Sigmoid colon (tissue), 7 donors: Measurements from ENCODE around the gene NBAS. TPM values are rescaled to one million over a fixed set of nuclear protein-coding genes. Genes with fewer than 3 reads are reported as not detected.

Source experiments
- DNase-seq: peaks from one replicate; pipeline ENCODE4 v3.0.0-alpha.2; 2019
- H3K27ac ChIP-seq, 4 donors: fragments of 200-600 bp; sonication (generic); one replicate each; pipeline ENCODE4 v1.5.1; 2016 to 2019; ENCODE audit warnings: mild to moderate bottlenecking in 1 of 4
- H3K27me3 ChIP-seq, 3 donors: fragments of 200-600 bp; sonication (generic); one replicate each; pipeline ENCODE4 v1.5.1; 2019; ENCODE audit warnings: mild to moderate bottlenecking in 1 of 3
- H3K36me3 ChIP-seq, 4 donors: fragments of 200-600 bp; sonication (generic); one replicate each; pipeline ENCODE4 v1.5.1; 2016 to 2019
- H3K4me1 ChIP-seq, 4 donors: fragments of 200-600 bp; sonication (generic); one replicate each; pipeline ENCODE4 v1.5.1; 2017 to 2019
- H3K4me3 ChIP-seq, 4 donors: fragments of 200-600 bp; sonication (generic); one replicate each; pipeline ENCODE4 v1.5.1; 2017 to 2019; ENCODE audit warnings: mild to moderate bottlenecking in 2 of 4, moderate library complexity in 1 of 4
- H3K9me3 ChIP-seq, 4 donors: fragments of 200-600 bp in 3 of 4; sonication (generic) in 3 of 4; one replicate each; pipeline versions ENCODE4 v1.5.1 to v1.6.1; 2013 to 2019
- EP300 ChIP-seq, 4 donors: sonication (generic); formaldehyde crosslinking; IDR thresholded peaks; one replicate each; pipeline ENCODE4 v1.6.1; 2017; ENCODE audit warnings: antibody characterized with exemption in 4 of 4
- POLR2A ChIP-seq, 2 donors: fragments of 450-650 bp; IDR thresholded peaks; one replicate each; pipeline ENCODE4 v1.6.1; 2016; ENCODE audit warnings: antibody characterized with exemption in 2 of 2, mild to moderate bottlenecking in 2 of 2, moderate library complexity in 2 of 2
- POLR2AphosphoS5 ChIP-seq, 4 donors: sonication (generic); formaldehyde crosslinking; IDR thresholded peaks; one replicate each; pipeline ENCODE4 v1.6.1; 2017; ENCODE audit warnings: antibody characterized with exemption in 4 of 4
- WGBS, 2 donors: extraction: QIAGEN DNeasy Blood & Tissue Kit; methylation state at CpG; one replicate each; pipeline ENCODE4 v1.1.7; 2013; 5-methylcytosine and 5-hydroxymethylcytosine counted together
- intact Hi-C: fragments of 100-400 bp; cut with DNase I; formaldehyde crosslinking; loops from one replicate; pipeline ENCODE4 v1.15.1; 2023
- polyA plus RNA-seq, 3 donors: library from polyadenylated mRNA; stranded (reverse); fragments of 200-250 nt; gene quantifications; one replicate each; pipeline ENCODE4 v1.2.3, GENCODE V29; 2013
- total RNA-seq, 4 donors: library from RNA; depleted of rRNA; stranded (reverse); fragments of >200 nt; gene quantifications; one replicate each; pipeline ENCODE4 v1.1.0, GENCODE V29; 2016
- TF ChIP-seq, protein P1 (sequence below), 4 experiments: fragments of 450-650 bp in 3 of 4; fragments of 200-600 bp in 1 of 4; IDR thresholded peaks; one replicate each; pipeline ENCODE4 v1.5.1; 2016 to 2019; ENCODE audit warnings: antibody characterized with exemption in 4 of 4, mild to moderate bottlenecking in 3 of 4, moderate library complexity in 2 of 4
- donor health status: healthy with polysubstance abuse.
- donor health status: Bipolar disorder and iron deficiency.
- donor health status: healthy.

Gene NBAS
- total and polyA plus RNA-seq, 7 donors: 3.9 to 53.2 (median 41.9) TPM

DNA sequence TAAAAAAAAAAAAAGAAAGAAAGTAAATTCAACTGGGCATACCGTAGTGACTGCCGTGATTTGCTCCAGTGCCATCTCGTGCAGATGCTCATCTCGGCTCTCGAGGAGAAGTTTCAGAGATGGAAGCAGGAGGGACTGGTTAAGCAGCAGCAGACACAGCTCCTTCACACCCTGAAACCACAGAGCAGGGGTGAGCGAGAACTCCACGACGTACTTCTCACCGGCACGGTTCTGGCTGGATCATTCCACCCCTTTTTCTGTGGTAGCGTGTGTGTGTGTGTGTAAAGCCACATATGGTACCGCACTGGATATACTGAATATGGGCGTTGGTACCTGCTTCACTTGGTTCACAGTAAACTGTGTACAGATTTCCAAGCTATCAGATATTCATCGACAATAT, 382.2 kb downstream of the NBAS start:
- WGBS, 2 donors: 94% methylated on average over 14 of the region's 14 CpGs
- Histone ChIP-seq H3K27ac (no peak overlapping the region), H3K27me3 (no peaks in the 10 kb centered on the region), H3K4me1 (peaks cover 0 to 5% (median 0%) of the 10 kb centered on the region in 4 donors), H3K9me3 (no peaks in the 10 kb centered on the region), H3K36me3 (peaks cover 0 to 20% (median 2%) of the 10 kb centered on the region in 4 donors), H3K4me3 (no peak overlapping the region)
- no peak for DNase-seq
- TF ChIP-seq, protein P1, sequence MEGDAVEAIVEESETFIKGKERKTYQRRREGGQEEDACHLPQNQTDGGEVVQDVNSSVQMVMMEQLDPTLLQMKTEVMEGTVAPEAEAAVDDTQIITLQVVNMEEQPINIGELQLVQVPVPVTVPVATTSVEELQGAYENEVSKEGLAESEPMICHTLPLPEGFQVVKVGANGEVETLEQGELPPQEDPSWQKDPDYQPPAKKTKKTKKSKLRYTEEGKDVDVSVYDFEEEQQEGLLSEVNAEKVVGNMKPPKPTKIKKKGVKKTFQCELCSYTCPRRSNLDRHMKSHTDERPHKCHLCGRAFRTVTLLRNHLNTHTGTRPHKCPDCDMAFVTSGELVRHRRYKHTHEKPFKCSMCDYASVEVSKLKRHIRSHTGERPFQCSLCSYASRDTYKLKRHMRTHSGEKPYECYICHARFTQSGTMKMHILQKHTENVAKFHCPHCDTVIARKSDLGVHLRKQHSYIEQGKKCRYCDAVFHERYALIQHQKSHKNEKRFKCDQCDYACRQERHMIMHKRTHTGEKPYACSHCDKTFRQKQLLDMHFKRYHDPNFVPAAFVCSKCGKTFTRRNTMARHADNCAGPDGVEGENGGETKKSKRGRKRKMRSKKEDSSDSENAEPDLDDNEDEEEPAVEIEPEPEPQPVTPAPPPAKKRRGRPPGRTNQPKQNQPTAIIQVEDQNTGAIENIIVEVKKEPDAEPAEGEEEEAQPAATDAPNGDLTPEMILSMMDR (IDR thresholded peaks at IDR 0.05): no peak
- TF ChIP-seq POLR2AphosphoS5 (IDR thresholded peaks at IDR 0.05) (no peak), POLR2A (IDR thresholded peaks at IDR 0.05) (no peak), EP300 (IDR thresholded peaks at IDR 0.05) (no peak)
- intact Hi-C loops: no loop called here

DNA sequence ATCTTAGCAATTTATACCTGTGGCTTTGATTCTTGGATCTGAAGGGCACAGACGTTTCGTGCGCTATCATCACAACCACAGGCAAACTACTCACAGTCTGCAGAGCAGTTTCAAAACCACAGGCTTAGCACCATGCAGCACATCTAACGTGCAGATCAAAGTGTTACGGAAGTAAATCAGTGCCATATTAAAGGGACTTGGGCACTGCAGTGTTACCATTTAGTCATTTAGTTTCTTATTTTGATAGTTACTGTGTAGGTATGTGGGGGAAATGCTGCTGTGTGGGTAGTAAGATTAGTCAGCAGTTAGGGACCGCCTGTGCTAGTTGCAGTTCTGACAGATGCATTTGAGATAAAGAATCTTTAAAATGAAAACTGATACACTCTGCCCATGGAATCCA, 384.0 kb downstream of the NBAS start:
- intact Hi-C loops: no loop called here
- no peaks in the 10 kb centered on the region for H3K27me3 ChIP-seq
- WGBS, 2 donors: 69 to 88% methylated on average over 6 of the region's 6 CpGs

DNA sequence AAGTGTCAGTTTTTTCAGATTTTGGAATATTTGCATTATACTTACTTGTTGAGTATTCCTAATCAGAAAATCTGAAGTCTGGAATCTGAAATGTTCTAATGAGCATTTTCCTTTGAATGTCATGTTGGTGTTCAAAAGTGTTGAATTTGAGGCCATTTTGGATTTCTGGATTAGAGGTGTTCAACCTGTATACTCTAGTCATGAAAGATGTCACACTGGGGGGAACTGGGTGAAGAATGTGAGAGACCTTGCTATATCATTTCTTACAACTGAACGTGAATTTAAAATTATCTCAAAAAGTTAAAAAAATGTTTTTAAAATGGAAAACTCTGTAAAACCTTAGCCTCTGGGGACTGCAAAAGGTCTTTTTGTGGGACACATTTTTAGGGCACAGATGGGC, 384.5 kb downstream of the NBAS start:
- H3K27ac ChIP-seq: no peak overlapping the region
- WGBS, 2 donors: 80 to 92% methylated on average over 1 of the region's 1 CpG
- no peak overlapping the region for H3K4me3 ChIP-seq
- intact Hi-C loops: no loop called here
- H3K4me1 ChIP-seq: peaks cover 0 to 5% (median under 1%) of the 10 kb centered on the region in 4 donors
- no peaks in the 10 kb centered on the region for H3K9me3 ChIP-seq
- peaks cover 0 to 20% (median 2%) of the 10 kb centered on the region in 4 donors for H3K36me3 ChIP-seq
- TF ChIP-seq POLR2A (IDR thresholded peaks at IDR 0.05): no peak
- TF ChIP-seq POLR2AphosphoS5 (IDR thresholded peaks at IDR 0.05): no peak
- TF ChIP-seq, protein P1 (IDR thresholded peaks at IDR 0.05): no peak
- no peak for TF ChIP-seq EP300 (IDR thresholded peaks at IDR 0.05)
- no peaks in the 10 kb centered on the region for H3K27me3 ChIP-seq
- DNase-seq: no peak

More for the DNA sequence above, 384.0 kb downstream of the NBAS start:
- Histone ChIP-seq H3K4me3 (no peak overlapping the region), H3K27ac (no peak overlapping the region), H3K4me1 (peaks cover 0 to 5% (median 2%) of the 10 kb centered on the region in 4 donors), H3K36me3 (peaks cover 0 to 20% (median 2%) of the 10 kb centered on the region in 4 donors), H3K9me3 (no peaks in the 10 kb centered on the region)
- DNase-seq: no peak
- TF ChIP-seq POLR2A (IDR thresholded peaks at IDR 0.05) (no peak), EP300 (IDR thresholded peaks at IDR 0.05) (no peak), POLR2AphosphoS5 (IDR thresholded peaks at IDR 0.05) (no peak)
- TF ChIP-seq, protein P1 (IDR thresholded peaks at IDR 0.05): no peak

DNA sequence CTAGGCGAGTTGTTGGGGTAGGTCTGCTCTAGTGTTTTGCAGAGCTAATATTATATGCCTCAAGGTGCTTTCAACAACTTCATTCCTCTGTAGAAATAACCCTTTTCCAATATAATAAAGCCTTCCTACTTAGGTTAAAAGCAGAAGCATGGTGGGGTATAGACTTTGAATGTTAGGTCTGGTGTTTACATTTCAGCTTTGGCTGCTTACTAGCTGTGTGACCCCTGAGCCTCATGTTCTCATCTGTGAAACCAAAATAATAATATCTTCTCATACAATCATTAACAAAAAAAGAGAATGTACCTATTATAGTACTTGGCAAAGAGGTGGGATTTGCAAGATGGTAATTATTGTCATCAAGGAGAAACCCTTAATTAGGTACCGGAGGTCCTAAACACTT, 386.6 kb downstream of the NBAS start:
- H3K27ac ChIP-seq: no peak overlapping the region
- intact Hi-C loops: no loop called here
- peaks cover 0 to 18% (median 11%) of the 10 kb centered on the region in 4 donors for H3K4me1 ChIP-seq
- no peak overlapping the region for H3K4me3 ChIP-seq
- no peaks in the 10 kb centered on the region for H3K27me3 ChIP-seq
- no peak for DNase-seq
- 94 to 98% methylated on average over 2 of the region's 2 CpGs for WGBS, 2 donors
- H3K36me3 ChIP-seq: peaks cover 0 to 20% (median 2%) of the 10 kb centered on the region in 4 donors
- no peak for TF ChIP-seq EP300 (IDR thresholded peaks at IDR 0.05)
- no peak for TF ChIP-seq POLR2AphosphoS5 (IDR thresholded peaks at IDR 0.05)
- TF ChIP-seq, protein P1 (IDR thresholded peaks at IDR 0.05): no peak
- TF ChIP-seq POLR2A (IDR thresholded peaks at IDR 0.05): no peak
- H3K9me3 ChIP-seq: no peaks in the 10 kb centered on the region

DNA sequence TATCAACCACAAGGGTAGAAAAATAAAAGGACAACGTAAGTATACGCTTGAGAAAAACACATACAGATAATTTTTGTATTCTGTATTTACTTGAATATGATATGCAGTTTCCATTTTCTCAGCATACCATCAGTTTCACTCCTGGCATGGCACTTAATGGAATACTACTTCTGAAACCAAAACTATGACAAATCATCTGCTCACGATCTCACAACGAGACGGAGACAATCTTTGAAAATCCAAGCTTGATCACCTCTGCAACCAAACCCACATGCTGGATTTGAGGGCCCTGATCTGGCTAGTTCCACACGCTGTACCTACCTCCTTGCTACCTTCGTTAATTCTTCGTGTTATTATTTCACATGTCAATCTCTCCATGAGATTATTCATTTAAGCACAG, 387.6 kb downstream of the NBAS start:
- 91 to 96% methylated on average over 8 of the region's 8 CpGs for WGBS, 2 donors
- no peaks in the 10 kb centered on the region for H3K27me3 ChIP-seq
- H3K36me3 ChIP-seq: peaks cover 0 to 15% (median 2%) of the 10 kb centered on the region in 4 donors
- TF ChIP-seq POLR2AphosphoS5 (IDR thresholded peaks at IDR 0.05) (no peak), POLR2A (IDR thresholded peaks at IDR 0.05) (no peak), EP300 (IDR thresholded peaks at IDR 0.05) (no peak)
- TF ChIP-seq, protein P1 (IDR thresholded peaks at IDR 0.05): no peak
- H3K27ac ChIP-seq: no peak overlapping the region
- intact Hi-C loops: no loop called here
- no peak overlapping the region for H3K4me3 ChIP-seq
- peaks cover 0 to 23% (median 17%) of the 10 kb centered on the region in 4 donors for H3K4me1 ChIP-seq
- no peaks in the 10 kb centered on the region for H3K9me3 ChIP-seq
- no peak for DNase-seq
